ENCODE measurements around the gene TUG1. TPM values are rescaled to one million over a fixed set of nuclear protein-coding genes. Genes with fewer than 3 reads are reported as not detected.

The TUG1 gene
- total and polyA plus RNA-seq, 9 of the 15 experiments (the other 6 are each of a cell fraction or from before 2014, with no cell fraction given) = 24.7 to 132 (median 58.9) TPM

DNA sequence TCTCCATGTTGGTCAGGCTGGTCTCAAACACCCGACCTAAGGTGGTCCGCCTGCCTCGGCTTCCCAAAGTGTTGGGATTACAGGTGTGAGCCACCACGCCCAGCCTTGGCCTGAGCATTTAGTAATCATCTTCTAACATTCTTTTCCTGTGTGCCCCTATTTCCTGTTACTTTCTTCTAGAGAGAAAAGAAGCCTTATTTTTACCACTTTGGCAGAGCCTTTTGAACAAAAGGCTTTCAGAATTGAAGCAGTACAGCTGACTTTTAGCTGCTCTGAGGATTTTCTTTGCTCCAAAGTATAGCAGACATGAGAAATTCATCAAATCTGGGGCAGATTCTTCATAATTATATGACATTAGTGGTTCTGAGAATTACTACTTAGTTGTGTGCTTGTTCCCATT is 13.9 kb upstream of the TUG1 start:
- Histone ChIP-seq H3K4me1 (replicated peaks in 1 of 2; ENCODE audit: control insufficient read depth in 2 of 2, insufficient read depth in 2 of 2, low read length in 2 of 2) (no peaks in the 10 kb centered on the region), H3K27me3 (ENCODE audit: control insufficient read depth in 2 of 2, insufficient read depth in 2 of 2, low read length in 2 of 2) (no peaks in the 10 kb centered on the region), H3K27ac (ENCODE audit: extremely low read depth, low read depth, low read length) (no peak overlapping the region), H3K36me3 (ENCODE audit: control insufficient read depth, insufficient read depth, low read length) (peaks cover 79% of the 10 kb centered on the region), H2AFZ (ENCODE audit: low read depth, low read length) (no peak overlapping the region), H4K20me1 (replicated peaks; ENCODE audit: control insufficient read depth, insufficient read depth, low read length) (no peaks in the 10 kb centered on the region), H3K79me2 (ENCODE audit: control insufficient read depth, insufficient read depth, low read length) (peaks cover 4% of the 10 kb centered on the region; the same call in 1 of the 3 replicates), H3K4me3 (no peak overlapping the region), H3K9ac (ENCODE audit: insufficient read depth in 1 of 2, low read depth in 2 of 2, low read length in 2 of 2) (no peak overlapping the region), H3K9me3 (replicated peaks; ENCODE audit: control insufficient read depth, insufficient read depth, low read depth, low read length) (no peaks in the 10 kb centered on the region), H3K9me1 (ENCODE audit: control insufficient read depth, insufficient read depth, low read length) (no peaks in the 10 kb centered on the region), H3K4me2 (ENCODE audit: insufficient read depth, low read length) (no peak overlapping the region)
- in situ Hi-C loops (cut with MboI) = loop anchor here (10.0 kb wide), 1 partner anchor 200 kb away; no protein-coding TSS in a partner anchor
- intact Hi-C loops (cut with micrococcal nuclease) = no loop called here
- ChIA-PET CTCF (ENCODE audit: low intra/inter-chr PET ratio) (no interaction called here), POLR2A (no interaction called here)
- 91% methylated on average over 4 of the region's 4 CpGs for WGBS (ENCODE audit: insufficient coverage, low coverage, missing lambda C conversion rate)
- DNase-seq (ENCODE audit: extremely low read depth in 1 of 4, low spot score in 3 of 4) (no peak), ATAC-seq (no peak), FAIRE-seq (no peak)
- TF ChIP-seq CC2D1A (IDR thresholded peaks at IDR 0.05) (no peak), FOXJ2 (tag; IDR thresholded peaks at IDR 0.05) (no peak), ZKSCAN1 (IDR thresholded peaks at IDR 0.05; ENCODE audit: low read depth, low read length) (no peak), TAF9B (IDR thresholded peaks at IDR 0.05; ENCODE audit: partially characterized antibody) (no peak), FOS (IDR thresholded peaks at IDR 0.05; ENCODE audit: extremely low read depth, insufficient read length) (no peak), PRPF4 (IDR thresholded peaks at IDR 0.05; ENCODE audit: insufficient read depth, low read depth, low read length, poor library complexity, severe bottlenecking) (no peak), SAFB (IDR thresholded peaks at IDR 0.05; ENCODE audit: borderline replicate concordance, low read depth, low read length) (no peak), NCOA1 (IDR thresholded peaks at IDR 0.05; ENCODE audit: low read depth) (no peak), E2F6 (IDR thresholded peaks at IDR 0.05; ENCODE audit: borderline replicate concordance in 1 of 2, extremely low read depth in 1 of 2, insufficient read depth in 1 of 2, insufficient read length in 1 of 2, low read depth in 1 of 2, low read length in 1 of 2, poor library complexity in 1 of 2, severe bottlenecking in 1 of 2) (no peak), KAT8 (IDR thresholded peaks at IDR 0.05; ENCODE audit: low read depth) (no peak), ZNF354B (CRISPR knock-in tag; IDR thresholded peaks at IDR 0.05) (no peak)
- BruUV-seq (replicated peaks) = no TSS peak
